ENCODE measurements around the gene INTS11.

The INTS11 gene

GRCh38 chr1:1309251-1310108 lies 15.0 kb downstream of the INTS11 start:
- peak overlapping the region in 4 of 5 donors; percentile 64 to 80 (median 70) for H3K9ac ChIP-seq (ENCODE audit: low read length in 5 of 5)
- peaks cover 0 to 48% (median 42%) of the 10 kb centered on the region in 5 donors for H3K36me3 ChIP-seq (ENCODE audit: control insufficient read depth in 5 of 5, insufficient read depth in 5 of 5, low read length in 5 of 5)
- no peaks in the 10 kb centered on the region for H3K27me3 ChIP-seq (ENCODE audit: control insufficient read depth in 5 of 5, insufficient read depth in 4 of 5, low read length in 5 of 5)
- peaks cover 5 to 45% (median 43%) of the 10 kb centered on the region in 5 donors for H3K4me1 ChIP-seq (ENCODE audit: control insufficient read depth in 5 of 5, insufficient read depth in 5 of 5, low read length in 5 of 5)
- peak overlapping the region; percentile 60 for H3K27ac ChIP-seq (ENCODE audit: low read depth, low read length)
- peak overlapping the region in 4 of 5 donors; percentile 61 to 81 (median 70) for H3K4me3 ChIP-seq (ENCODE audit: low read depth in 1 of 5, low read length in 5 of 5)
- H3K9me3 ChIP-seq (ENCODE audit: control insufficient read depth in 5 of 5, low read length in 5 of 5) = no peaks in the 10 kb centered on the region

GRCh38 chr1:1308756-1309250 lies 15.7 kb downstream of the INTS11 start:
- Histone ChIP-seq H3K9me3 (ENCODE audit: control insufficient read depth in 5 of 5, low read length in 5 of 5) (no peaks in the 10 kb centered on the region), H3K4me3 (ENCODE audit: low read depth in 1 of 5, low read length in 5 of 5) (peak overlapping the region in 4 of 5 donors; percentile 61 to 81 (median 70)), H3K36me3 (ENCODE audit: control insufficient read depth in 5 of 5, insufficient read depth in 5 of 5, low read length in 5 of 5) (peaks cover 0 to 41% (median 35%) of the 10 kb centered on the region in 5 donors), H3K27ac (ENCODE audit: low read depth, low read length) (peak overlapping the region; percentile 60), H3K4me1 (ENCODE audit: control insufficient read depth in 5 of 5, insufficient read depth in 5 of 5, low read length in 5 of 5) (peaks cover 5 to 52% (median 50%) of the 10 kb centered on the region in 5 donors), H3K27me3 (ENCODE audit: control insufficient read depth in 5 of 5, insufficient read depth in 4 of 5, low read length in 5 of 5) (no peaks in the 10 kb centered on the region), H3K9ac (ENCODE audit: low read length in 5 of 5) (peak overlapping the region in 4 of 5 donors; percentile 64 to 80 (median 70))

GRCh38 chr1:1307923-1308755 lies 16.3 kb downstream of the INTS11 start, which contains the start of the genes ACAP3 and PUSL1:
Gene ACAP3 (minus strand): TSS chr1:1307930. CDS start chr1:1307815, 115 bp downstream.
Gene PUSL1 (plus strand): TSS chr1:1308597. CDS start chr1:1308644, 47 bp downstream.
- Histone ChIP-seq H3K27ac (ENCODE audit: low read depth, low read length) (peak within 1 kb of the TSS; percentile 69), H3K4me3 (ENCODE audit: low read depth in 1 of 5, low read length in 5 of 5) (peak within 1 kb of the TSS; percentile 62 to 93 (median 78)), H3K4me1 (ENCODE audit: control insufficient read depth in 5 of 5, insufficient read depth in 5 of 5, low read length in 5 of 5) (peaks cover 5 to 56% (median 53%) of the 10 kb centered on the region in 5 donors), H3K36me3 (ENCODE audit: control insufficient read depth in 5 of 5, insufficient read depth in 5 of 5, low read length in 5 of 5) (peaks cover 0 to 34% (median 28%) of the 10 kb centered on the region in 5 donors), H3K27me3 (ENCODE audit: control insufficient read depth in 5 of 5, insufficient read depth in 4 of 5, low read length in 5 of 5) (no peaks in the 10 kb centered on the region), H3K9ac (ENCODE audit: low read length in 5 of 5) (peak within 1 kb of the TSS in 4 of 5 donors; percentile 64 to 80 (median 70)), H3K9me3 (ENCODE audit: control insufficient read depth in 5 of 5, low read length in 5 of 5) (no peaks in the 10 kb centered on the region)

GRCh38 chr1:1307261-1307922 lies 17.1 kb downstream of the INTS11 start:
- peak overlapping the region in 4 of 5 donors; percentile 58 to 73 (median 66) for H3K9ac ChIP-seq (ENCODE audit: low read length in 5 of 5)
- no peaks in the 10 kb centered on the region for H3K27me3 ChIP-seq (ENCODE audit: control insufficient read depth in 5 of 5, insufficient read depth in 4 of 5, low read length in 5 of 5)
- H3K36me3 ChIP-seq (ENCODE audit: control insufficient read depth in 5 of 5, insufficient read depth in 5 of 5, low read length in 5 of 5) = peaks cover 0 to 27% (median 21%) of the 10 kb centered on the region in 5 donors
- H3K27ac ChIP-seq (ENCODE audit: low read depth, low read length) = no peak overlapping the region
- peaks cover 5 to 56% (median 53%) of the 10 kb centered on the region in 5 donors for H3K4me1 ChIP-seq (ENCODE audit: control insufficient read depth in 5 of 5, insufficient read depth in 5 of 5, low read length in 5 of 5)
- peak overlapping the region; percentile 26 to 93 (median 78) for H3K4me3 ChIP-seq (ENCODE audit: low read depth in 1 of 5, low read length in 5 of 5)
- no peaks in the 10 kb centered on the region for H3K9me3 ChIP-seq (ENCODE audit: control insufficient read depth in 5 of 5, low read length in 5 of 5)

- Histone ChIP-seq H3K27ac (ENCODE audit: low read depth, low read length) (no peak overlapping the region), H3K4me1 (ENCODE audit: control insufficient read depth in 5 of 5, insufficient read depth in 5 of 5, low read length in 5 of 5) (peaks cover 5 to 56% (median 53%) of the 10 kb centered on the region in 5 donors), H3K36me3 (ENCODE audit: control insufficient read depth in 5 of 5, insufficient read depth in 5 of 5, low read length in 5 of 5) (peaks cover 0 to 20% (median 16%) of the 10 kb centered on the region in 5 donors), H3K4me3 (ENCODE audit: low read depth in 1 of 5, low read length in 5 of 5) (peak overlapping the region; percentile 26 to 93 (median 78)), H3K9ac (ENCODE audit: low read length in 5 of 5) (peak overlapping the region in 3 of 5 donors; percentile 62 to 75 (median 69)), H3K9me3 (ENCODE audit: control insufficient read depth in 5 of 5, low read length in 5 of 5) (no peaks in the 10 kb centered on the region), H3K27me3 (ENCODE audit: control insufficient read depth in 5 of 5, insufficient read depth in 4 of 5, low read length in 5 of 5) (no peaks in the 10 kb centered on the region)
Measured at GRCh38 chr1:1306661-1307260, 17.7 kb downstream of the INTS11 start.

- Histone ChIP-seq H3K9me3 (ENCODE audit: control insufficient read depth in 5 of 5, low read length in 5 of 5) (no peaks in the 10 kb centered on the region), H3K9ac (ENCODE audit: low read length in 5 of 5) (peak overlapping the region in 3 of 5 donors; percentile 62 to 75 (median 69)), H3K4me3 (ENCODE audit: low read depth in 1 of 5, low read length in 5 of 5) (peak overlapping the region; percentile 26 to 93 (median 78)), H3K27ac (ENCODE audit: low read depth, low read length) (no peak overlapping the region), H3K36me3 (ENCODE audit: control insufficient read depth in 5 of 5, insufficient read depth in 5 of 5, low read length in 5 of 5) (peaks cover 0 to 14% (median 10%) of the 10 kb centered on the region in 5 donors), H3K4me1 (ENCODE audit: control insufficient read depth in 5 of 5, insufficient read depth in 5 of 5, low read length in 5 of 5) (peaks cover 5 to 56% (median 53%) of the 10 kb centered on the region in 5 donors), H3K27me3 (ENCODE audit: control insufficient read depth in 5 of 5, insufficient read depth in 4 of 5, low read length in 5 of 5) (no peaks in the 10 kb centered on the region)
Measured at GRCh38 chr1:1306070-1306660, 18.3 kb downstream of the INTS11 start.

- peak overlapping the region in 4 of 5 donors; percentile 17 to 75 (median 57) for H3K9ac ChIP-seq (ENCODE audit: low read length in 5 of 5)
- H3K36me3 ChIP-seq (ENCODE audit: control insufficient read depth in 5 of 5, insufficient read depth in 5 of 5, low read length in 5 of 5) = peaks cover 0 to 8% (median 6%) of the 10 kb centered on the region in 5 donors
- H3K27ac ChIP-seq (ENCODE audit: low read depth, low read length) = no peak overlapping the region
- no peaks in the 10 kb centered on the region for H3K9me3 ChIP-seq (ENCODE audit: control insufficient read depth in 5 of 5, low read length in 5 of 5)
- no peaks in the 10 kb centered on the region for H3K27me3 ChIP-seq (ENCODE audit: control insufficient read depth in 5 of 5, insufficient read depth in 4 of 5, low read length in 5 of 5)
- H3K4me1 ChIP-seq (ENCODE audit: control insufficient read depth in 5 of 5, insufficient read depth in 5 of 5, low read length in 5 of 5) = peaks cover 5 to 56% (median 53%) of the 10 kb centered on the region in 5 donors
- H3K4me3 ChIP-seq (ENCODE audit: low read depth in 1 of 5, low read length in 5 of 5) = peak overlapping the region; percentile 38 to 81 (median 72)
Measured at GRCh38 chr1:1305300-1306069, 19.0 kb downstream of the INTS11 start.
